NT2/D1 (cell line): ENCODE results near the gene TMEM176B.

Experiments
- DNase-seq: peaks from one replicate; pipeline ENCODE4 v3.0.0-alpha.2; 2011; ENCODE audit warnings: low read depth, low spot score
- H3K27me3 ChIP-seq: 2 replicates; pipeline ENCODE4 v1.6.0; 2011; ENCODE audit warnings: mild to moderate bottlenecking; ENCODE audit not compliant: insufficient read length, insufficient read depth
- H3K36me3 ChIP-seq: 2 replicates; pipeline ENCODE4 v1.6.1; 2011; ENCODE audit warnings: mild to moderate bottlenecking, low read length, mixed read lengths; ENCODE audit not compliant: insufficient read depth, insufficient read length
- H3K4me1 ChIP-seq: 2 replicates; pipeline ENCODE4 v1.5.1; 2011; ENCODE audit not compliant: insufficient read depth, insufficient read length
- H3K4me3 ChIP-seq: 2 replicates; pipeline ENCODE4 v1.5.1; 2011; ENCODE audit warnings: low read depth; ENCODE audit not compliant: insufficient read length
- H3K9ac ChIP-seq: 2 replicates; pipeline ENCODE4 v1.6.0; 2011; ENCODE audit warnings: low read depth; ENCODE audit not compliant: insufficient read length
- H3K9me3 ChIP-seq: 2 replicates; pipeline ENCODE4 v1.5.1; 2011; ENCODE audit warnings: mild to moderate bottlenecking, low read length; ENCODE audit not compliant: insufficient read depth
- SUZ12 ChIP-seq: IDR thresholded peaks from 2 replicates; pipeline ENCODE4 v1.6.1; 2011; ENCODE audit not compliant: insufficient read length, insufficient read depth; ENCODE audit errors: extremely low read depth
- YY1 ChIP-seq: IDR thresholded peaks from 2 replicates; pipeline ENCODE4 v1.6.1; 2011; ENCODE audit not compliant: insufficient read length, insufficient read depth
- ZNF274 ChIP-seq: IDR thresholded peaks from 2 replicates; pipeline ENCODE4 v1.6.1; 2011; ENCODE audit warnings: mild to moderate bottlenecking, low read depth, low read length

The TMEM176B gene

GRCh38 chr7:150793569-150794238, 6.5 kb downstream of the TMEM176B start:
- H3K27me3 ChIP-seq = peaks cover 3% of the 10 kb centered on the region
- no peak for TF ChIP-seq SUZ12
- no peak for TF ChIP-seq YY1
- TF ChIP-seq ZNF274 = no peak

GRCh38 chr7:150791746-150792452, 8.3 kb downstream of the TMEM176B start:
- Histone ChIP-seq H3K27me3 (no peaks in the 10 kb centered on the region), H3K9me3 (no peaks in the 10 kb centered on the region), H3K9ac (no peak overlapping the region), H3K36me3 (no peaks in the 10 kb centered on the region), H3K4me1 (peaks cover 1% of the 10 kb centered on the region), H3K4me3 (no peak overlapping the region)
- TF ChIP-seq ZNF274 = no peak
- no peak for TF ChIP-seq YY1
- TF ChIP-seq SUZ12 = no peak
- no peak for DNase-seq

More at GRCh38 chr7:150793569-150794238, 6.5 kb downstream of the TMEM176B start:
- Histone ChIP-seq H3K9me3 (no peaks in the 10 kb centered on the region), H3K9ac (no peak overlapping the region), H3K36me3 (no peaks in the 10 kb centered on the region), H3K4me3 (no peak overlapping the region), H3K4me1 (peaks cover 1% of the 10 kb centered on the region)
- no peak for DNase-seq

GRCh38 chr7:150791304-150791703, 8.9 kb downstream of the TMEM176B start:
- TF ChIP-seq ZNF274 (no peak), SUZ12 (no peak), YY1 (no peak)
- H3K9me3 ChIP-seq = no peaks in the 10 kb centered on the region
- no peak overlapping the region for H3K9ac ChIP-seq
- no peak overlapping the region for H3K4me3 ChIP-seq
- H3K36me3 ChIP-seq = no peaks in the 10 kb centered on the region
- peaks cover 1% of the 10 kb centered on the region for H3K4me1 ChIP-seq
- DNase-seq = no peak
- H3K27me3 ChIP-seq = no peaks in the 10 kb centered on the region

DNA sequence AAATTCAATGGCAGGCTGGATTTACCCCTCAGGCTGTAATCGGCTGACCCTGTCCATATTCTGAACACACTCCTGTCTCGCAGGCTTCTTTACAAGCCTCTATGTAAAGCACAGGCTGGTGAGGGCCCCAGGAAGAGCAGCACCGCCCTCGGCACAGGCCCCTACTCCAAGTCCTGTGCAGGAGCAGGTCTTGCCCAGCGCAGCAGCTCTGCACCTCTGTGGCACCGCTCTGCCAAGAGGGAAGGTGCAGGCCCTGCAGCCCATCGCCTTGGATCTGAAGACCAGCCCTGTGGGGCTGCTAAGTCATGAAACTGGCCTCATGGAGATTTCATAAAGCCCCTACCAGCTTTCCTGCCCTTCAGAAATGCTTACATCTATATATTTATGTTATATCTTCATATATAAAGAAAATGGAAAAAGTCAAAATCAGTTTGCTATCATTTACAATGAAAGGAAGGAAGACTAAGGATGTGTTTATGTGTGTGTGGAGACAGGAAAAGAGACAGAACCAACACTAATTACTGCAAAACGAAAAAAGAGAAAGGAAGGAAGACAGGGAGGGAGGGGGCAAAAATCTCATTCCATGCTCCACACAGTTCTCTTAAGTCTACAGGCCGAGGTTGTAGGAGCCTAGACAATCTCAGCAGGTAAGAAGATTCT, 9.6 kb downstream of the TMEM176B start:
- Histone ChIP-seq H3K4me1 (peaks cover 1% of the 10 kb centered on the region), H3K9me3 (no peaks in the 10 kb centered on the region), H3K4me3 (no peak overlapping the region), H3K9ac (no peak overlapping the region), H3K36me3 (no peaks in the 10 kb centered on the region), H3K27me3 (no peaks in the 10 kb centered on the region)
- TF ChIP-seq YY1 = no peak
- DNase-seq = no peak

- Histone ChIP-seq H3K27me3 (no peaks in the 10 kb centered on the region), H3K4me3 (no peak overlapping the region), H3K36me3 (no peaks in the 10 kb centered on the region), H3K4me1 (peaks cover 1% of the 10 kb centered on the region), H3K9me3 (no peaks in the 10 kb centered on the region), H3K9ac (no peak overlapping the region)
- no peak for TF ChIP-seq ZNF274
- TF ChIP-seq YY1 = no peak
- no peak for TF ChIP-seq SUZ12
- DNase-seq = no peak
These were observed 11.5 kb downstream of the TMEM176B start for GRCh38 chr7:150788474-150789269.

DNA sequence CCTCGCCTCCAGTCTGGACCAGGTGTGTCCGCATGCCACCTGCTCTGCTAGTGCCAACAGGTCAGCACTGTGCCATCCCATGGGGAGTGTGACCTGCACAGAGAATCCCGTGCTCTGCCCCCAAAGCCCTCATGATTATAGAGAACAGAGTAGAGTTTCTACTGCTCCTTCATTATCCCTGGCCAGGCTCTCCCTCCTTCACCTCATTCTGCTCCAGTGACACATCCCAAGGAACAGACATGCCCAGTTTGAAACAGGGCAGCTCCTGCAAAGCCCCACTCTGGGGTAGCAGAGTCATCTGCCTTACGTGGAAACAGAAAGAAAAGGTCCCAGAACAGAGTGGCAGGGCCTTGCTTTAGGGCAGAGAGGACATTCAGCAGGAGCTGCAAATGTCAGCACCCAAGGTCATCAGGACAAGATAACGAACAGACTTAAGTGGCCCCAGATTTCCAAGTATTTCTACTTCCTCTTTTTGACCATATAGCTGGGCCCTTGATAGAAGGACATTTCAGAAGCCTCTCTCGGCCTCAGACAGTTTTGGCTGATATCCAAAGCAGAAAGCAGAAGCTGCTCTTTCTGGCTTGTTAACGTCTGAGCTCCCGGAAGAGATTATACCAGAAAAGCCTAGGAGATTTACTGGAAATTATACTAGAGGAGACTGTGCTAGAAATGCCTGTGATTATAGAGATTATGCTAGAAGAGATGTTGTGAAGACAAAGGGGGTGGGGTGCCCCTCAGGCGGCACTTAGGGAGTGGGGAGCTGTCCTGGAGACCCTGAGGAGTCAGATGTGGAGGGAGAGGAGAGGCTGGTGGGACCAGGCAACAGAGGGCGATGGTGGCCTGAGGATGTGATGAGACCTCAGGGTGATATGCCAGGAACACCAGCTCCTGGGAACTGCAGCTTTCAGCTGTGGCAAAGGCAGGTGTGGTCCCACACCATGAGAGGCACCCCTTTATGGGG, 12.6 kb downstream of the TMEM176B start:
- no peaks in the 10 kb centered on the region for H3K27me3 ChIP-seq
- no peaks in the 10 kb centered on the region for H3K9me3 ChIP-seq
- H3K4me3 ChIP-seq = no peak overlapping the region
- H3K4me1 ChIP-seq = peaks cover 1% of the 10 kb centered on the region
- no peaks in the 10 kb centered on the region for H3K36me3 ChIP-seq
- TF ChIP-seq SUZ12 (no peak), ZNF274 (no peak), YY1 (no peak)
- DNase-seq = no peak
- H3K9ac ChIP-seq = no peak overlapping the region
